K562 (cell line): ENCODE data around the gene FHIT. TPM values are rescaled to one million over a fixed set of nuclear protein-coding genes. Genes with fewer than 3 reads are reported as not detected.

Source experiments
- ATAC-seq: fragments of 200-7000 bp; cut with Tn5 transposase; 3 replicates; pipeline ENCODE4 v1.9.1; 2020; ENCODE audit warnings: moderate library complexity
- BruUV-seq: library from RNA; stranded (reverse); fragments of 400-500 nt; replicated peaks from 2 replicates; lab custom pipeline; 2021; lab: Mats Ljungman, UMichigan
- CTCF ChIA-PET: fragments of 300-600 bp; formaldehyde crosslinking; extraction: SDS; loops from one replicate; lab custom pipeline; 2021; ENCODE audit warnings: low intra/inter-chr PET ratio; lab: Yijun Ruan, JAX
- POLR2A ChIA-PET: fragments of 300-600, 350-650 bp; sonication (Branson Sonifier 250); formaldehyde crosslinking; extraction: SDS; loops from one replicate; lab custom pipeline; 2021; ENCODE audit warnings: antibody characterized with exemption, inconsistent platforms; lab: Yijun Ruan, JAX
- DNase-seq, 4 experiments: peaks; one replicate each; pipeline versions ENCODE4 v3.0.0 to v3.0.0-alpha.2; 2011 to 2018; ENCODE audit warnings: low spot score in 3 of 4, mixed read lengths in 3 of 4; ENCODE audit errors: extremely low read depth in 1 of 4
- FAIRE-seq: peaks from 2 replicates; lab custom pipeline; 2011; peaks lifted over from hg19 to GRCh38; lab: Jason Lieb, UNC
- H2AFZ ChIP-seq: 2 replicates; pipeline ENCODE4 v1.6.0; 2011; ENCODE audit warnings: low read depth, low read length, control low read depth, inconsistent platforms
- H3K27ac ChIP-seq: fragments of 200-600 bp; 3 replicates; pipeline ENCODE4 v1.8.0; 2011; ENCODE audit warnings: low read depth, mild to moderate bottlenecking, control low read depth, inconsistent platforms, low read length, moderate library complexity, mixed read lengths; ENCODE audit errors: extremely low read depth
- H3K27me3 ChIP-seq, 2 experiments: fragments of 300-600 bp in 1 of 2; 2 replicates in 1 of 2; 3 replicates in 1 of 2; pipeline versions ENCODE4 v1.6.0 to v1.8.0; 2011; ENCODE audit warnings: inconsistent platforms in 2 of 2, low read length in 2 of 2, mild to moderate bottlenecking in 1 of 2, mixed read lengths in 1 of 2, moderate library complexity in 1 of 2; ENCODE audit not compliant: control insufficient read depth in 2 of 2, insufficient read depth in 2 of 2
- H3K36me3 ChIP-seq: fragments of 300-600 bp; 3 replicates; pipeline ENCODE4 v1.8.0; 2011; ENCODE audit warnings: mild to moderate bottlenecking, low read length, inconsistent platforms; ENCODE audit not compliant: control insufficient read depth, insufficient read depth
- H3K4me1 ChIP-seq, 2 experiments: fragments of 200-600 bp in 1 of 2; replicated peaks in 1 of 2; 2 replicates in 1 of 2; 3 replicates in 1 of 2; pipeline versions ENCODE4 v1.5.1 to v1.8.0; 2011; ENCODE audit warnings: inconsistent platforms in 2 of 2, low read length in 2 of 2, mild to moderate bottlenecking in 1 of 2, mixed read lengths in 1 of 2, moderate library complexity in 1 of 2; ENCODE audit not compliant: control insufficient read depth in 2 of 2, insufficient read depth in 2 of 2
- H3K4me2 ChIP-seq: 2 replicates; pipeline ENCODE4 v1.6.1; 2011; ENCODE audit warnings: low read length, control low read depth, inconsistent platforms, mixed read lengths; ENCODE audit not compliant: insufficient read depth
- H3K4me3 ChIP-seq: fragments of 200-600 bp; sonication (generic), shearing (Covaris generic); 2 replicates; pipeline ENCODE4 v1.5.1; 2016; ENCODE audit warnings: control low read depth, inconsistent platforms
- H3K79me2 ChIP-seq: fragments of 200-600 bp; 3 replicates; pipeline ENCODE4 v1.8.0; 2011; ENCODE audit warnings: low read length, inconsistent platforms; ENCODE audit not compliant: control insufficient read depth, insufficient read depth
- H3K9ac ChIP-seq, 2 experiments: 2 replicates each; pipeline versions ENCODE4 v1.6.0 to v1.6.1; 2011; ENCODE audit warnings: low read depth in 2 of 2, low read length in 2 of 2, control low read depth in 1 of 2, inconsistent platforms in 1 of 2, mild to moderate bottlenecking in 1 of 2, mixed read lengths in 1 of 2; ENCODE audit not compliant: insufficient read depth in 1 of 2
- H3K9me1 ChIP-seq: one replicate; pipeline ENCODE4 v1.6.0; 2011; ENCODE audit warnings: inconsistent platforms, mild to moderate bottlenecking, low read length, moderate library complexity; ENCODE audit not compliant: control insufficient read depth, insufficient read depth
- H3K9me3 ChIP-seq: replicated peaks from 2 replicates; pipeline ENCODE4 v1.5.1; 2011; ENCODE audit warnings: low read depth, low read length, inconsistent platforms; ENCODE audit not compliant: control insufficient read depth, insufficient read depth
- H4K20me1 ChIP-seq: replicated peaks from 2 replicates; pipeline ENCODE4 v1.6.1; 2011; ENCODE audit warnings: low read length, inconsistent platforms, mixed read lengths; ENCODE audit not compliant: control insufficient read depth, insufficient read depth
- FOXK1 ChIP-seq: sonication (generic); formaldehyde crosslinking; IDR thresholded peaks from 2 replicates; pipeline ENCODE4 v1.8.0; 2022; ENCODE audit warnings: missing genetic modification reagents, mild to moderate bottlenecking, borderline replicate concordance
- FOXP1 ChIP-seq: sonication (generic); formaldehyde crosslinking; IDR thresholded peaks from 2 replicates; pipeline ENCODE4 v1.8.0; 2022; ENCODE audit warnings: mild to moderate bottlenecking, missing genetic modification reagents
- JUN ChIP-seq, 2 experiments: sonication (generic) in 1 of 2; formaldehyde crosslinking in 1 of 2; IDR thresholded peaks; 2 replicates each; pipeline versions ENCODE4 v1.6.1 to v1.8.0; 2012 to 2022; ENCODE audit warnings: borderline replicate concordance in 2 of 2, mild to moderate bottlenecking in 2 of 2, improper control_type of control experiment in 1 of 2, low read depth in 1 of 2, low read length in 1 of 2, missing genetic modification reagents in 1 of 2
- MCM2 ChIP-seq: fragments of 450-650 bp; IDR thresholded peaks from 2 replicates; pipeline ENCODE4 v1.6.1; 2017; ENCODE audit warnings: low read depth, mild to moderate bottlenecking
- POLR2B ChIP-seq: fragments of 450-650 bp; IDR thresholded peaks from 2 replicates; pipeline ENCODE4 v1.6.1; 2018; ENCODE audit warnings: low read depth; ENCODE audit not compliant: partially characterized antibody
- RBBP5 ChIP-seq: fragments of 200-600 bp; sonication (generic); IDR thresholded peaks from 2 replicates; pipeline ENCODE4 v1.6.1; 2012; ENCODE audit warnings: borderline replicate concordance, mild to moderate bottlenecking, low read length, control low read depth, inconsistent platforms; ENCODE audit not compliant: insufficient read depth, poor library complexity, severe bottlenecking
- STAT5B ChIP-seq: fragments of 250-450 bp; sonication (Bioruptor Pico); IDR thresholded peaks from 2 replicates; pipeline ENCODE4 v1.8.0; 2021; ENCODE audit warnings: mild to moderate bottlenecking, inconsistent platforms
- XRCC3 ChIP-seq: fragments of 450-650 bp; IDR thresholded peaks from 2 replicates; pipeline ENCODE4 v1.6.1; 2017; ENCODE audit warnings: mild to moderate bottlenecking, moderate library complexity
- ZNF146 ChIP-seq: IDR thresholded peaks from one replicate; pipeline ENCODE4 v1.6.1; 2018; ENCODE audit warnings: missing compliant biosample characterization; ENCODE audit not compliant: unreplicated experiment
- ZNF253 ChIP-seq: fragments of 250-450 bp; sonication (Bioruptor Pico); conservative IDR thresholded peaks from 2 replicates; pipeline ENCODE4 v1.6.1; 2021; ENCODE audit warnings: mild to moderate bottlenecking
- ZNF324 ChIP-seq: fragments of 250-450 bp; sonication (Bioruptor Pico); IDR thresholded peaks from 2 replicates; pipeline ENCODE4 v1.4.0; 2020; ENCODE audit warnings: mild to moderate bottlenecking
- WGBS: fragments of 100-300 bp; shearing (Covaris generic); methylation state at CpG from one replicate; pipeline ENCODE4 v1.1.6; 2016; ENCODE audit warnings: low coverage, mixed read lengths; ENCODE audit not compliant: insufficient coverage; ENCODE audit errors: missing lambda C conversion rate; 5-methylcytosine and 5-hydroxymethylcytosine counted together
- in situ Hi-C: fragments of 300-500 bp; cut with MboI; formaldehyde crosslinking; loops from 4 replicates; pipeline ENCODE4 v1.15.0; 2018; ENCODE audit warnings: inconsistent platforms, mixed read lengths
- intact Hi-C: fragments of 100-400 bp; cut with micrococcal nuclease; formaldehyde crosslinking; loops from 2 replicates; pipeline ENCODE4 v1.14.2; 2022
- polyA plus RNA-seq, 8 experiments: library from polyadenylated mRNA; depleted of rRNA in 4 of 8; stranded (reverse) in 5 of 8; unstranded in 3 of 8; fragments of >200 nt; fragmentation: Nextera tagmentation in 2 of 8; fragmentation: Illumina TruSeq in 1 of 8; extraction: Ambion mirVana in 2 of 8; extraction: Trizol in 1 of 8; gene quantifications; 2 replicates each; pipeline versions ENCODE4 v1.2.1 to v1.2.3, GENCODE V29; 2011 to 2014; ENCODE audit warnings: inconsistent platforms in 1 of 8, missing spikeins in 1 of 8
- total RNA-seq, 7 experiments: library from RNA; depleted of rRNA in 6 of 7; stranded (reverse); fragments of >200 nt in 6 of 7; fragmentation: Illumina TruSeq in 2 of 7; extraction: Trizol in 2 of 7; gene quantifications; 2 replicates each; pipeline versions ENCODE4 v1.2.1 to v1.2.3, GENCODE V29; 2011 to 2021; ENCODE audit warnings: low replicate concordance in 1 of 7
- TF ChIP-seq, protein P1 (sequence below): sonication (generic); formaldehyde crosslinking; IDR thresholded peaks from 2 replicates; pipeline ENCODE4 v1.8.0; 2022; ENCODE audit warnings: mild to moderate bottlenecking, missing genetic modification reagents
- TF ChIP-seq, protein P2 (sequence below): fragments of 450-650 bp; IDR thresholded peaks from 2 replicates; pipeline ENCODE4 v1.7.1; 2018; ENCODE audit warnings: mild to moderate bottlenecking, low read depth; ENCODE audit not compliant: partially characterized antibody
- TF ChIP-seq, protein P3 (sequence below): sonication (generic); formaldehyde crosslinking; IDR thresholded peaks from 2 replicates; pipeline ENCODE4 v1.8.0; 2023; ENCODE audit warnings: mild to moderate bottlenecking, missing genetic modification reagents

FHIT gene
- total and polyA plus RNA-seq, 9 of the 15 experiments (the other 6 are each of a cell fraction or from before 2014, with no cell fraction given), result 1.7 to 9.1 (median 4.3) TPM

DNA sequence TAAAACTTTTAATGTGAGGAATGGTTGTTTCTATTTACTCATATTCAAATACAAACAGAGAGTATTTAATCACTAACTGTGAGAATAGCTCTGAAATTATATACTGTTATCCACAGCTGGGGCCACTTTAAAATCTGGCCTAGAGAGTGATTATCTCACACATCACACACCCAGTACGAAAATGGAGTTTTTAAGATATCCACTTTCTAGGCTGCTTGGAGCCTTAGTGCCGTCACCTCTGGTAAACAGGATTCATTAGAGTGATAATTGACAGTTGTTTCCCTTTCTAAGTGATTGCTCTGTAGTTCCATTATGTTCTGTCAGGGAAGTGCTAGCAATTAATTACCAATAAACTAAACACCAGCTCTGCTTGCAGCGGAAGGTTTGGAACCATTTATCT lies 942.4 kb downstream of the FHIT start:
- Histone ChIP-seq H3K27me3 (no peaks in the 10 kb centered on the region), H3K4me3 (no peak overlapping the region)
- CTCF ChIA-PET, result no interaction called here
- TF ChIP-seq FOXP1 (CRISPR knock-in tag), result no peak
- TF ChIP-seq, protein P1, sequence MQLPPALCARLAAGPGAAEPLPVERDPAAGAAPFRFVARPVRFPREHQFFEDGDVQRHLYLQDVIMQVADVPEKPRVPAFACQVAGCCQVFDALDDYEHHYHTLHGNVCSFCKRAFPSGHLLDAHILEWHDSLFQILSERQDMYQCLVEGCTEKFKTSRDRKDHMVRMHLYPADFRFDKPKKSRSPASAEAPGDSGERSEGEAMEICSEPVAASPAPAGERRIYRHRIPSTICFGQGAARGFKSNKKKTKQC, result no peak
- no peak for TF ChIP-seq POLR2B
- TF ChIP-seq ZNF253 (CRISPR knock-in tag), result no peak
- TF ChIP-seq, protein P2, sequence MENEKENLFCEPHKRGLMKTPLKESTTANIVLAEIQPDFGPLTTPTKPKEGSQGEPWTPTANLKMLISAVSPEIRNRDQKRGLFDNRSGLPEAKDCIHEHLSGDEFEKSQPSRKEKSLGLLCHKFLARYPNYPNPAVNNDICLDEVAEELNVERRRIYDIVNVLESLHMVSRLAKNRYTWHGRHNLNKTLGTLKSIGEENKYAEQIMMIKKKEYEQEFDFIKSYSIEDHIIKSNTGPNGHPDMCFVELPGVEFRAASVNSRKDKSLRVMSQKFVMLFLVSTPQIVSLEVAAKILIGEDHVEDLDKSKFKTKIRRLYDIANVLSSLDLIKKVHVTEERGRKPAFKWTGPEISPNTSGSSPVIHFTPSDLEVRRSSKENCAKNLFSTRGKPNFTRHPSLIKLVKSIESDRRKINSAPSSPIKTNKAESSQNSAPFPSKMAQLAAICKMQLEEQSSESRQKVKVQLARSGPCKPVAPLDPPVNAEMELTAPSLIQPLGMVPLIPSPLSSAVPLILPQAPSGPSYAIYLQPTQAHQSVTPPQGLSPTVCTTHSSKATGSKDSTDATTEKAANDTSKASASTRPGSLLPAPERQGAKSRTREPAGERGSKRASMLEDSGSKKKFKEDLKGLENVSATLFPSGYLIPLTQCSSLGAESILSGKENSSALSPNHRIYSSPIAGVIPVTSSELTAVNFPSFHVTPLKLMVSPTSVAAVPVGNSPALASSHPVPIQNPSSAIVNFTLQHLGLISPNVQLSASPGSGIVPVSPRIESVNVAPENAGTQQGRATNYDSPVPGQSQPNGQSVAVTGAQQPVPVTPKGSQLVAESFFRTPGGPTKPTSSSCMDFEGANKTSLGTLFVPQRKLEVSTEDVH, result no peak
- TF ChIP-seq FOXK1 (CRISPR knock-in tag), result no peak
- no peak for TF ChIP-seq MCM2
- no peak for TF ChIP-seq RBBP5
- TF ChIP-seq, protein P3, sequence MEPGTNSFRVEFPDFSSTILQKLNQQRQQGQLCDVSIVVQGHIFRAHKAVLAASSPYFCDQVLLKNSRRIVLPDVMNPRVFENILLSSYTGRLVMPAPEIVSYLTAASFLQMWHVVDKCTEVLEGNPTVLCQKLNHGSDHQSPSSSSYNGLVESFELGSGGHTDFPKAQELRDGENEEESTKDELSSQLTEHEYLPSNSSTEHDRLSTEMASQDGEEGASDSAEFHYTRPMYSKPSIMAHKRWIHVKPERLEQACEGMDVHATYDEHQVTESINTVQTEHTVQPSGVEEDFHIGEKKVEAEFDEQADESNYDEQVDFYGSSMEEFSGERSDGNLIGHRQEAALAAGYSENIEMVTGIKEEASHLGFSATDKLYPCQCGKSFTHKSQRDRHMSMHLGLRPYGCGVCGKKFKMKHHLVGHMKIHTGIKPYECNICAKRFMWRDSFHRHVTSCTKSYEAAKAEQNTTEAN (CRISPR knock-in tag), result no peak
- no peak for TF ChIP-seq STAT5B (CRISPR knock-in tag)
- no peak for TF ChIP-seq ZNF146 (CRISPR knock-in tag)
- no peak for TF ChIP-seq ZNF324 (CRISPR knock-in tag)
- no peak for TF ChIP-seq JUN (IDR thresholded peaks at IDR 0.05; ENCODE audit: borderline replicate concordance, low read depth, low read length)
- TF ChIP-seq JUN (CRISPR knock-in tag; IDR thresholded peaks at IDR 0.05; ENCODE audit: borderline replicate concordance), result no peak
- no peak for TF ChIP-seq XRCC3
- TF ChIP-seq, all 486 proteins: peak for 0
- Histone ChIP-seq H3K36me3 (no peaks in the 10 kb centered on the region), H3K9me1 (no peaks in the 10 kb centered on the region), H3K9me3 (no peaks in the 10 kb centered on the region), H3K9ac (no peak overlapping the region), H3K4me1 (peaks cover 0 to 17% of the 10 kb centered on the region in 2 experiments; a peak in 3 of 5 replicates), H3K27ac (no peak overlapping the region), H3K4me2 (no peak overlapping the region), H2AFZ (no peak overlapping the region), H4K20me1 (no peaks in the 10 kb centered on the region), H3K79me2 (no peaks in the 10 kb centered on the region)
- POLR2A ChIA-PET, result no interaction called here
- intact Hi-C loops (no loop called here), in situ Hi-C loops (no loop called here)
- WGBS, result 49% methylated on average over 3 of the region's 3 CpGs
- DNase-seq (no peak), ATAC-seq (no peak), FAIRE-seq (no peak)
- BruUV-seq, result no TSS peak
